NCI-H2227 (cell line): ENCODE results near the gene HRH2.
A peak's percentile ranks its signal among the peaks of the same experiment; 100 is the strongest.
"Not testable (repeated sequence)": the region's sequence is repeated elsewhere in the genome, so short reads cannot be mapped to it uniquely, and the experiment has no call there.

ENCODE experiments used
- DNase-seq: peaks from one replicate; lab custom pipeline; 2025; ENCODE audit not compliant: unreplicated experiment; lab: John Stamatoyannopoulos, UW

The HRH2 gene

GRCh38 chr5:175711472-175712312 lies 53.8 kb downstream of the HRH2 start:
- DNase-seq = no peak

GRCh38 chr5:175712313-175712680 lies 54.4 kb downstream of the HRH2 start:
- no peak for DNase-seq

- DNase-seq = no peak
Observed at GRCh38 chr5:175712681-175713085, 54.8 kb downstream of the HRH2 start.

- no peak for DNase-seq
Observed at GRCh38 chr5:175713930-175714329, 56.1 kb downstream of the HRH2 start.

GRCh38 chr5:175714479-175715085 lies 56.7 kb downstream of the HRH2 start:
- DNase-seq = no peak

GRCh38 chr5:175715627-175716522 lies 58.0 kb downstream of the HRH2 start:
- DNase-seq = no peak

- DNase-seq = no peak
Observed at GRCh38 chr5:175717837-175718236, 60.0 kb downstream of the HRH2 start.

GRCh38 chr5:175718401-175719108 lies 60.7 kb downstream of the HRH2 start:
- DNase-seq = peak; percentile 1

- DNase-seq = not testable (repeated sequence)
Observed at GRCh38 chr5:175719109-175719432, 61.2 kb downstream of the HRH2 start.

- DNase-seq = no peak
Observed at GRCh38 chr5:175724314-175725275, 66.7 kb downstream of the HRH2 start.

- no peak for DNase-seq
Observed at GRCh38 chr5:175728316-175728715, 70.4 kb downstream of the HRH2 start.

- peak; percentile 33 for DNase-seq
Observed at GRCh38 chr5:175728885-175729828, 71.3 kb downstream of the HRH2 start.

GRCh38 chr5:175729829-175730277 lies 72.0 kb downstream of the HRH2 start:
- peak; percentile 88 for DNase-seq

GRCh38 chr5:175731172-175731571 lies 73.3 kb downstream of the HRH2 start:
- no peak for DNase-seq

- DNase-seq = no peak
Observed at GRCh38 chr5:175731756-175732465, 74.0 kb downstream of the HRH2 start.

- DNase-seq = no peak
Observed at GRCh38 chr5:175733017-175733416, 75.1 kb downstream of the HRH2 start.

GRCh38 chr5:175734016-175734415 lies 76.1 kb downstream of the HRH2 start:
- no peak for DNase-seq

GRCh38 chr5:175734501-175734900 lies 76.6 kb downstream of the HRH2 start:
- no peak for DNase-seq
